Measurements from ENCODE around the gene RAMP3.

GRCh38 chr7:45180084-45180986 is 22.7 kb downstream of the RAMP3 start:
- TF ChIP-seq EZH2 (IDR thresholded peaks at IDR 0.05; ENCODE audit: low read length, unreplicated experiment) (no peak), CTCF (conservative IDR thresholded peaks at IDR 0.05; ENCODE audit: low read depth, low read length) (no peak), EZH2phosphoT487 (IDR thresholded peaks at IDR 0.05; ENCODE audit: borderline replicate concordance, low read length) (no peak)
